Small intestine (tissue), 7 donors: Measurements from ENCODE around the gene PLP1. TPM values are rescaled to one million over a fixed set of nuclear protein-coding genes. Genes with fewer than 3 reads are reported as not detected.
"Not testable (repeated sequence)": the region's sequence is repeated elsewhere in the genome, so short reads cannot be mapped to it uniquely, and the experiment has no call there.

Experiments
- DNase-seq, 2 donors: peaks; one replicate each; pipeline versions ENCODE4 v3.0.0 to v3.0.0-alpha.2; 2013
- FAIRE-seq: peaks from 2 replicates; lab custom pipeline; 2012; peaks lifted over from hg19 to GRCh38; lab: Jason Lieb, UNC
- H3K27ac ChIP-seq, 3 donors: one replicate each; pipeline ENCODE4 v1.5.1; 2013; ENCODE audit warnings: low read length in 2 of 3, mild to moderate bottlenecking in 2 of 3, control low read depth in 1 of 3, inconsistent platforms in 1 of 3, low read depth in 1 of 3, moderate library complexity in 1 of 3
- H3K27me3 ChIP-seq, 3 donors: one replicate each; pipeline ENCODE4 v1.6.1; 2013; ENCODE audit warnings: low read length in 3 of 3, inconsistent platforms in 1 of 3; ENCODE audit not compliant: control insufficient read depth in 3 of 3, insufficient read depth in 3 of 3
- H3K36me3 ChIP-seq, 3 donors: one replicate each; pipeline ENCODE4 v1.6.1; 2013; ENCODE audit warnings: low read length in 3 of 3, inconsistent platforms in 1 of 3, low read depth in 1 of 3, mild to moderate bottlenecking in 1 of 3, moderate library complexity in 1 of 3; ENCODE audit not compliant: control insufficient read depth in 3 of 3, insufficient read depth in 2 of 3
- H3K4me1 ChIP-seq, 3 donors: one replicate each; pipeline ENCODE4 v1.6.1; 2013; ENCODE audit warnings: low read length in 2 of 3, inconsistent platforms in 1 of 3, low read depth in 1 of 3, mild to moderate bottlenecking in 1 of 3, moderate library complexity in 1 of 3; ENCODE audit not compliant: control insufficient read depth in 3 of 3, insufficient read depth in 2 of 3
- H3K4me3 ChIP-seq, 3 donors: one replicate each; pipeline ENCODE4 v1.5.1; 2013; ENCODE audit warnings: low read length in 3 of 3, control low read depth in 1 of 3, inconsistent platforms in 1 of 3, low read depth in 1 of 3, mild to moderate bottlenecking in 1 of 3, moderate library complexity in 1 of 3
- H3K9me3 ChIP-seq, 2 donors: one replicate each; pipeline ENCODE4 v1.6.1; 2013; ENCODE audit warnings: low read depth in 1 of 2, low read length in 1 of 2; ENCODE audit not compliant: control insufficient read depth in 2 of 2, insufficient read depth in 1 of 2
- WGBS, 3 donors: extraction: QIAGEN DNeasy Blood & Tissue Kit; methylation state at CpG; one replicate each; pipeline ENCODE4 v1.1.7; 2013; 5-methylcytosine and 5-hydroxymethylcytosine counted together
- polyA plus RNA-seq, 4 donors: library from polyadenylated mRNA; stranded (reverse) in 3 of 4; unstranded in 1 of 4; fragments of 200-250 nt in 3 of 4; fragments of 120-200 nt in 1 of 4; gene quantifications; one replicate each; pipeline versions ENCODE4 v1.2.1 to v1.2.3, GENCODE V29; 2013
- donor health status: healthy with polysubstance abuse.
- donor health status: control.
- donor health status: control.
- donor health status: Bipolar disorder and iron deficiency.
- donor health status: healthy.

PLP1 gene
- polyA plus RNA-seq, 4 donors: 1.9 to 7.6 (median 5.8) TPM; not detected in 1

GRCh38 chrX:103797691-103798090 lies 21.1 kb downstream of the PLP1 start:
- no peak for FAIRE-seq
- Histone ChIP-seq H3K36me3 (no peaks in the 10 kb centered on the region), H3K9me3 (no peaks in the 10 kb centered on the region), H3K27ac (no peak overlapping the region), H3K4me1 (no peaks in the 10 kb centered on the region), H3K4me3 (no peak overlapping the region), H3K27me3 (no peaks in the 10 kb centered on the region)
- 83 to 86% (median 84%) methylated on average over 2 of the region's 2 CpGs for WGBS, 3 donors
- no peak for DNase-seq

- no peak for FAIRE-seq
These were observed 23.7 kb downstream of the PLP1 start for GRCh38 chrX:103800318-103800717.

GRCh38 chrX:103805860-103806259 lies 29.2 kb downstream of the PLP1 start:
- no peak overlapping the region for H3K27ac ChIP-seq
- FAIRE-seq: no peak
- peak; percentile 38 to 40 for DNase-seq
- H3K9me3 ChIP-seq: no peaks in the 10 kb centered on the region
- no peak overlapping the region for H3K4me3 ChIP-seq
- H3K27me3 ChIP-seq: no peaks in the 10 kb centered on the region
- no peaks in the 10 kb centered on the region for H3K4me1 ChIP-seq
- H3K36me3 ChIP-seq: no peaks in the 10 kb centered on the region

More at GRCh38 chrX:103800318-103800717, 23.7 kb downstream of the PLP1 start:
- no peaks in the 10 kb centered on the region for H3K4me1 ChIP-seq
- no peaks in the 10 kb centered on the region for H3K27me3 ChIP-seq
- no peaks in the 10 kb centered on the region for H3K36me3 ChIP-seq
- no peak overlapping the region for H3K4me3 ChIP-seq
- WGBS, 3 donors: 62 to 90% (median 86%) methylated on average over 2 of the region's 2 CpGs
- no peak for DNase-seq
- no peak overlapping the region for H3K27ac ChIP-seq
- no peaks in the 10 kb centered on the region for H3K9me3 ChIP-seq

GRCh38 chrX:103806862-103807474 lies 30.3 kb downstream of the PLP1 start:
- no peak for FAIRE-seq

GRCh38 chrX:103811858-103812257 lies 35.2 kb downstream of the PLP1 start:
- H3K9me3 ChIP-seq: no peaks in the 10 kb centered on the region
- H3K4me3 ChIP-seq: no peak overlapping the region
- no peaks in the 10 kb centered on the region for H3K4me1 ChIP-seq
- no peaks in the 10 kb centered on the region for H3K36me3 ChIP-seq
- DNase-seq: peak in 1 of 2 donors; percentile 2
- H3K27me3 ChIP-seq: no peaks in the 10 kb centered on the region
- 74 to 91% (median 91%) methylated on average over 3 of the region's 3 CpGs for WGBS, 3 donors
- H3K27ac ChIP-seq: no peak overlapping the region
- no peak for FAIRE-seq

More at GRCh38 chrX:103806862-103807474, 30.3 kb downstream of the PLP1 start:
- Histone ChIP-seq H3K27ac (no peak overlapping the region), H3K9me3 (no peaks in the 10 kb centered on the region), H3K27me3 (no peaks in the 10 kb centered on the region), H3K4me1 (no peaks in the 10 kb centered on the region), H3K4me3 (no peak overlapping the region), H3K36me3 (no peaks in the 10 kb centered on the region)
- 55 to 71% (median 59%) methylated on average over 4 of the region's 4 CpGs for WGBS, 3 donors
- DNase-seq: no peak

- not testable (repeated sequence) for H3K27me3 ChIP-seq, H3K27ac ChIP-seq, FAIRE-seq, H3K4me1 ChIP-seq, H3K4me3 ChIP-seq, H3K36me3 ChIP-seq, H3K9me3 ChIP-seq, DNase-seq
- 34 to 56% (median 45%) methylated on average over 5 of the region's 5 CpGs for WGBS, 3 donors
These were observed 40.5 kb downstream of the PLP1 start for GRCh38 chrX:103817101-103817500.

- H3K36me3 ChIP-seq: no peaks in the 10 kb centered on the region
- FAIRE-seq: no peak
These were observed 40.9 kb downstream of the PLP1 start for GRCh38 chrX:103817502-103817901.

GRCh38 chrX:103818842-103819619 lies 42.4 kb downstream of the PLP1 start:
- no peak for FAIRE-seq
- H3K27me3 ChIP-seq: no peaks in the 10 kb centered on the region
- DNase-seq: peak; percentile 44 to 46
- H3K27ac ChIP-seq: no peak overlapping the region
- H3K4me1 ChIP-seq: no peaks in the 10 kb centered on the region
- 24 to 43% (median 42%) methylated on average over 7 of the region's 7 CpGs for WGBS, 3 donors
- H3K9me3 ChIP-seq: no peaks in the 10 kb centered on the region
- H3K4me3 ChIP-seq: no peak overlapping the region
- H3K36me3 ChIP-seq: no peaks in the 10 kb centered on the region

More at GRCh38 chrX:103817502-103817901, 40.9 kb downstream of the PLP1 start:
- DNase-seq: peak; percentile 55 to 64
- Histone ChIP-seq H3K4me1 (no peaks in the 10 kb centered on the region), H3K27ac (no peak overlapping the region), H3K4me3 (no peak overlapping the region), H3K27me3 (no peaks in the 10 kb centered on the region), H3K9me3 (no peaks in the 10 kb centered on the region)
- WGBS, 3 donors: 17 to 18% (median 17%) methylated on average over 5 of the region's 5 CpGs
